B cell (primary cell): Measurements from ENCODE around the gene CFAP251.

Source experiments
- CTCF ChIP-seq: fragments of 200-600 bp; IDR thresholded peaks from one replicate; pipeline ENCODE4 v1.8.0; 2022; ENCODE audit warnings: antibody characterized with exemption, mild to moderate bottlenecking
- EZH2 ChIP-seq: IDR thresholded peaks from 2 replicates; pipeline ENCODE4 v1.6.1; 2012; ENCODE audit warnings: borderline replicate concordance, low read depth, mild to moderate bottlenecking, moderate library complexity, low read length; ENCODE audit not compliant: insufficient read depth, poor library complexity, severe bottlenecking

GRCh38 chr12:121983536-121984210 lies 65.3 kb downstream of the CFAP251 start:
- TF ChIP-seq CTCF (no peak), EZH2 (no peak)
